ENCODE results near the gene SLC51B.
"Not testable (repeated sequence)": the region's sequence is repeated elsewhere in the genome, so short reads cannot be mapped to it uniquely, and the experiment has no call there.

SLC51B gene

GRCh38 chr15:65042776-65043327 lies 2.3 kb upstream of the SLC51B start:
- no peak for FAIRE-seq

GRCh38 chr15:65044218-65044617 lies 969 bp upstream of the SLC51B start:
- FAIRE-seq: not testable (repeated sequence)

DNA sequence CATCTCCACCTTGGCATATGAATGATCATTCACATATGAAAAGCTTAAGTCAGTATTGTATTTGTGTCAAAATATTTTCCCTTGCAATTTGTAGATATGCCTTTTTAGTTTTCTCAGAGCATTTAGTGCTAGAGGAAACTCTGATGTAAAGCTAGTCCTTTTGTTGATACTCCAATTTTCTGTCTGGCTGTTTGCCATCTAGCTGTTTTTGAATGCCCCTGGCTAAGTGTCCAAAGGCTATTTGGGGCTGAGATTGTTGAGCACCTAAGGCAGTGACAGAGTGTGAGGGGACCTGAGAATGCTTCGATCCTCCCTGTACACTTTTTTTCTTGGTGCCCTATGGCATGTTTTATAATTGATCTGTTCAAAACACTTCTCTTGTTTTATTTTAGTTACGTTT lies 3.1 kb downstream of the SLC51B start:
- no peak for FAIRE-seq

DNA sequence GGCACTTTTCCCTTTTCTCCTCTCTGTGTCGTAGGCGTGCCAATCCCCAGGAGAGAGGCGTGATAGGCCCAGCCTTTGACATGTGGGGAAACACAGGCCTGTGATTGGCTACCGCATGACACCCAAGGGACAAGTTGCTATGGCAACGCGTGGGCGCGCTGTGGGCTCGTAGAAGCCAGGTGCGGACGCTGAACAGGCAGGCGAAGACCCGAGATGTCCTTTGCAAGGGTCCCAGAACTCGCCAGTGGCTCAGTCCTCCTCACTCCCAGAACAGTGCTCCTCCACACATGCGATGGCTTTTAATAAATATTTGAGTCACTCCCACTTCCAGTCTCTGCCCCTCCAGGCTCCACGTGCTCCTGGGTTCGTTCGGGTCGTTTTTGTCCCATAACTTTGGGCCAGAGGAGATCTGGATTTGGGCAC lies 4.2 kb downstream of the SLC51B start:
- no peak for FAIRE-seq

DNA sequence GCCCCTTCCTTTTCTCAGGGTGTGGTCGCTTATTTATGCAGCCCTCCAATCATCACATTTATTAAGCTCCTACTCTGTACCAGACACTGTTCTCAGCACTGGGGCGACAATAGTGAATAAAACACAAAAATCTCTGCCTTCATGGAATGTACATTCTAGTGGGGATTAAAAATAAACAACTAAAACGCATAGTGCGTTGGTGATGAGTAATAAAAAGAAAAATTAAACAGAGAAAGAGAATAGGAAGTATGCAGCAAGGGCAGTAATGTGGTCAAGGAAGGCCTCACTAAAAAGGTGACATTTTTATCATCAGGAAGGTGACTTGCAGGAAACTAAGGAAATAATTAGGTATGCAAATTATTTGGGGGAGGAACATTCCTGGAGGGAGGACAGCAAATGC lies 5.1 kb downstream of the SLC51B start:
- no peak for FAIRE-seq

GRCh38 chr15:65051266-65051665 lies 6.1 kb downstream of the SLC51B start:
- no peak for FAIRE-seq

DNA sequence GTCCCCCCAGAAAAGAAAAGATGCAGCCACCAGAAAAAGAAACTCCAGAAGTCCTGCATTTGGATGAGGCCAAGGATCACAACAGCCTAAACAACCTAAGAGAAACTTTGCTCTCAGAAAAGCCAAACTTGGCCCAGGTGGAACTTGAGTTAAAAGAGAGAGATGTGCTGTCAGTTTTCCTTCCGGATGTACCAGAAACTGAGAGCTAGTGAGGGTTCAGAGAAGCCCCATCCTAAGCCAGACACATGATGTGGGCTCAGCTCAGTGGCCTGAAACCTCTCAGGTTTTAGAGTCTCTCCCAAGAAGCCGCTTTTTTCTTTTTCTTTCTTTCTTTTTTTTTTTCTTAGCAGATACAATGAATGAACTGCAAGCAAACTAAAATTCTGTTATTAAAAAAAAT lies 7.8 kb downstream of the SLC51B start:
- no peak for FAIRE-seq

DNA sequence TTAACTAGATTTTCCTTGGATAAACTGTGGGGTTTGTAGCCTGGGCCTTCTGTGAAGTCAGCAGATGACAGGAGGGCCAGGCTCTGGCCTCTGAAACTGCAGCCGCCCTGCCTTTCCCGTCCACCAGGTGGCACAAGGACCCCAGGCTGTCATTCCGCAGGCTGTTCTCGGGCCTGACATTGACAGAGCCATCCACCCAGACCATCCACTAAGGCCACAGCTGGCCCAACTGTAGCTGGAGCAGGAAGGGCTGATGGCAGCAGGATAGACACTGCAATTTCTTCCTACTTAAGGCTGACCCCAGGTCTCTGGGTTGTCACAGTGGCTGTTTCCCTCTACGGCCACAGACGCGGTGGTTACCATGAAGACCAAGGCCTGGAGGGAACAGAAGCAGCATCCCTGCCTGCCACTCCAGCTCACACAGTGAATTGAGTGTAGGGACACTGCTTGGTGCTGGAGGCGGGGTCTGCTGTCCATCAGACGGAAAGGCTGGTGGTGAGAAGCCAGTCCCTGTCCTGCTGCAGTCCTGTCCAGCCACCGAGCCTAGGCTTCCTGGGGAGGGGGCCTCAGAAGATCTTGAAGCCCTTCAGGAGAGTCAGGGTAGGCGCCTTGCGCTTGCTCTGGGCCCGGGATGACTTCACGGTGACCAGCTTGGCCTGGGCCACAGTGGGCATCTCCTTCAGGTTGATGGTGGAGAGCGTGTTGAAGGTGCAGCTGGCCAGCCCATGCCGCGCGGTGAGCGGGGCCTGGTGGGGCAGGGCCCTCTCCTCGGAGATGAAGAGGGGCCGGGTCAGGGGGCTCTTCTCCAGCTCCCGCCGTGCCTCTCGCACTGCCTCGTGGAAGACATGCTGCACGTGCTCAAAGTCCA lies 9.4 kb downstream of the SLC51B start:
- FAIRE-seq: no peak

DNA sequence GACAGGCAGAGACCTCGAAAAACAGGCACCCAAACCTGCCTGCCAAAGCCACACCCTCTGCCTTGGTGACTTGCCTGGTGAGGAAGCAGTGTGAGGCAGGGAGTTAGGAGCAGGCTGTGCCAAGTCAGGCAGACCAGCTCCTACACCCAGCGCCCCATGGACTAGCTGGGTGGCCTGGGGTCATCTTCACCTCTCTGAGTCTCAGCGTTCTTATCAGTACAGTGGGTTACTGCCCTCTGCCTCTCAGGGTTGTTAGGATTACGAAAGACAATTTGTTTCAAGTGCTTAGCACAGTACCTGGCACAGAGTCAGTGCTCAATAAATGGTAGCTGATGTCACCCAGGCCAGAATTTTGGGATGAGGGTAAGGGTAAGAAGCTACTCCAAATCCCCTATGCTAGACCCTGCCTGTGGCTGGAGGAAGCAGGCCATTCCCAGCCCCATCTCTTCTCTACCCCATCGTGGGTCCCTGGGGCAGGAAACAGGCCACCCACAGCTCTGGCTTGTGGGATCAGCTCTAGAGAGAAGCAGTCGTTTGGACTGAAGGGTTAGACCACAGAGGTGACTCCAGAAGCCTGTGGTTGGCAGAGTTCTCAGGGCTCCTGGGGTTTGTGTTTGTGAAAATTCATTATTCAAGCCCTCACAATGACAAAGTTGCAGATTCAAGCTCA lies 10.1 kb downstream of the SLC51B start:
- no peak for FAIRE-seq

DNA sequence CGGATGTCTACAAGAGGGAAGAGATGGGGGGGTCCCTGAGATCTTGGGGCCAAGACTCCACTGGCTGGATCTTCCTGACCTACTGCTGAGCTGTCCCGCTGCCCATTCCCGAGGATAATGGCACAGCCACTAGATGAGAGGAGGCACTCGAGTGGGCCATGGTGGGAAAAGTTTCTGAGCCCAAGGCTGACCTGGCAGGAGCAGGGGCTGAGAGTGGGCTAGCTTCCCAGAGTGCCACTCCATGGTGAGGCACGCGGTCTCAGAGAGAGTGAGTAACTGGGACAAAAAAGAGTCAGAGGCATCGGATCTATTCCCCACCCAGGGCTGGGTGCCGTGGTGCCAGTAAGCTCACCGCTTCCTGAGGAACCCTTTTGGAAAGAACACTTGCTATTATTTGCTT lies 10.9 kb downstream of the SLC51B start:
- no peak for FAIRE-seq

GRCh38 chr15:65056868-65057548 lies 11.8 kb downstream of the SLC51B start:
- no peak for FAIRE-seq

GRCh38 chr15:65057549-65057940 lies 12.4 kb downstream of the SLC51B start:
- no peak for FAIRE-seq

DNA sequence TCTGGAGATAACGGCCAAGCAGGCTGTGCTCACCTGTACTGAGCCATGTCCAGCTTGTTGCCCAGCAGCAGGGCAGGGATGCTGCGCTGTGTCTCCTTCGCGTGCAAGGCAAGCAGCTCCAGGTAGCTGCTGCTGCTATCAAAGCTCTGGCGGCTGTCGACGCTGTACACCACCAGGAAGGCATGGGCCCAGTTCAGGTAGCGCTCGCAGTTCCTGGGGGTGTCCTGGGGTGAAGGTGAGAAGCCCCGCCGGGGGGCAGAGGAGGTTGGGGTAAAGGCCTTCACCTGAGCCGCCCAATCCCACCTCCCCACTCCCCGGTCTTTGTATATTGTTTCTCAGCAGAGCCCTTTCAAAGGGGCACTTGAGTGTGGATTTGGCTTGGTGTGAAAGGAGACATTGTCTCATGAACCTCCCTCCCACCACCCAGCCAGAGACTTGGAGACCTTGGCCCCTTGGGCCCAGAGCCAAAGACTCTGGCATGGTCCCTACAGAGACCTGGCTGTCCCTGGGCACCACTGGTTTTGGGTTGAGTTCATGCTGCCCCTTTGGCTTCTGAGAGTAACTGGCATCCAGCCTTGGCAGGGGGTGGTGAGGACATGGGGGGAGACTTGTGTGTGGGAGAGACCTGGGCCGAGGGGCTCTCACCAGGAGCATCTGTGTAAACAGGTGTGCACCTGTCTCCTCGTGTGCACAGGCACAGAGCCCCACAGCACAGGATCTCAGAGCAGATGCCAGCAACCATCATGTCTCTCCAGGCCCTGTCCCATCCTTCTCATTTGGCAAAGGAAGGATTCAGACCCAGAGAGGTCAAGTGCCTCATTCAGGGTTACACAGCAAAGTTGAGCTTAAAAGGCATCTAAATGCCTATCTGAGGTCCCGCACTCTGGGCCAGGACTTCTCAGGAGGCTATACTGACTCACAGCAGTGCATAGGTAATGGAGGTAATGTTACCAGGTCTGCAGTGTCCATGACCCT lies 13.5 kb downstream of the SLC51B start:
- FAIRE-seq: no peak

DNA sequence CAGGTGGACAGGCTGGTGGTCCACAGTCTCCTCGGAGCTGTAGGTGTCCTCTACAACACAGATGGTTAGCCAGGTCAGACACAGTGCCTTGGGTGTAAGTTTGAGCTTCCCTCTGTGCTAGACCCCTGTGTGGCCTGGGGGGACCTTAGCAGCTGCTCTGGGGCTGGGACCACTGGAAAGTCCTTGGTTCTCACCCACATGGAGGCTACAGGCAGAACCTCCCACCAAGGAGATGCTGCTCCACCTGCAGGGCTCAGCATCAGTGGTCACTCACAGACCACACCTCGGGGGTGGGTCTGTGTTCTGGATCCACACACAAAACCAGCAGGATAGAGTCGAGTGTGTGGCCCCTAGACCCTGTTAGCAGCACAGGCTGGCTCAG lies 14.2 kb downstream of the SLC51B start:
- FAIRE-seq: no peak

DNA sequence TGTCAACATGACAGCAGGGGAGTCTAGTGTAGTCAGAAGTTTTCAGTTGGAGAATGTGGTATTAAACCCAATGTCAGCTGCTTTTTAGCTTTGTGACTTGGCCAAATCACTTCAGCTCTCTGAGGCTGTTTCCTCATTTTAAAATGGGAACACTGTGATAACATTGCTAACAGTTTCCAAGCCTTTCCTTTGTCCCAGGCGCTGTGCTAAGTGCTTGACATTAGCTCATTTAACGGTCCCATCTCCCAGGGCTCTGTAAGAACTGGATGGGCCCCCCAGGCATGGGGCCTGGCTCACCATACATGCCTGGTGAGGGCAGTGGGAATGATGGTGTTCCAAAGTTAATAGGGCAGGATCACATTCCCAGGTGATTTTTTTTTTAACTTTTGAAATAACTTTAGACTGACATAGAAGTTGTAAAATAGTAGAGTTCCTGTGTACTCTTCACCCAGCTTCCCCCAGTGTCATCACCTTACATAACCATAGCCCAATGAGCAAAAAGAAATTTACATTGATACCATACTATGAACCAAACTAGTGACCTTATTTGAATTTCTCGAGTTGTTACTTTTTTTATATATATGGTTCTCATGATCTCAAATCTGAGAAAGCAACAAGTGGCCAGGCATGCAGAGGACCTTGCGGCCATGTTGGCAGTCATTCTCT lies 14.9 kb downstream of the SLC51B start:
- FAIRE-seq: no peak

DNA sequence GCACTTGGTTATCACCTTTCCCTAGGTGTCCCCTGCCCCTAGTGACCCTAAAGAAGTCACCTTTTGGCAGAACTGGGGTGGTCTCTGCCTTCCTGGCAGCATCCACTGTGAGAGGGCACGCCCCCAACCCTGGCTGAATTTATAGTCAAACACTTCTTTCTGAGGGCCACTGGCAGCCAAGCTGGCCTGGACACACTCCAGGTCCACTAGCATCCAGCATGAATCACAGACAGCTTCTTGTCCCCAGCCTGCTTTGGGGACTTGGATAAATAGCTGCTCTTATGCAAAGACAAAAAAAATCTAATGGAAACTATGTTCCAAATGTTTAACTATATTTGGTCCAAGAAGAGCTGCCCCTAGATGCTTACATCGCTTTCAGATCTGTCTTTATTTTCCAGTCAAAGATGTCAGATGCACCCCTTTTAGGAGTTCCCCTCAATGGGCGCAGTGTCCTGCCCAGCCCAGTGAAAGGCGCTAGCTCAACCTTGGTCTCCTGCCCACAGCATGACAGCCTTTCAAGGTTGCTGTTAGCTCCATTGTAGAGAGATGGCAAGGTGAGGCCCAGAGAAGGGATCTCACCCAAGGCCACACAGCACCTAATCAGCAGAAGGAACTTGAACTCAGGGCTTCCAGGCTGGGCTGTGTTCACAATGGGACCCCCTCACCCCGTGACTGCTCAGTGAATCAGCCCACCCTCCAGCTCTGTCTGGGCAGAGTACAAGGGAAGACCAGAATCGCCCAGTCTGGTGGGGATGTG lies 15.6 kb downstream of the SLC51B start:
- FAIRE-seq: no peak

DNA sequence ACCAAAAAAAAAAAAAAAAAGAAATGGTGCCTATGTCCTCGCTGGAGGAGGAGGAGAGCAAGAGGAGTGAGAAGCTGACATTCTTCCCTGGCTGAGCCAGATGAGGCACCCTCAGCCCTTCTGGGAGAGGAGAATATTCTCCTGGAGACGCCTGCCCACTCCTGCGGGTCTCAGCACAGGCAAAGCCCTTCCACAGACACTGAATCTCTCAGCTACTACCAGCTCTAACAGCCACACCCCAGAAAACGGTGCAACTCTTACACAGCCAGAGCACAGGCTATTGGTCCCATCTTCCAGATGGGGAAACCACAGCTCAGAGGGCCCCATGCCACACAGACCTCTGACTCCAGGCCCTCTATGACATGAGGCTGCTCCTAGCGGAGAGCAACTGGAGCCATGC lies 16.9 kb downstream of the SLC51B start:
- no peak for FAIRE-seq

DNA sequence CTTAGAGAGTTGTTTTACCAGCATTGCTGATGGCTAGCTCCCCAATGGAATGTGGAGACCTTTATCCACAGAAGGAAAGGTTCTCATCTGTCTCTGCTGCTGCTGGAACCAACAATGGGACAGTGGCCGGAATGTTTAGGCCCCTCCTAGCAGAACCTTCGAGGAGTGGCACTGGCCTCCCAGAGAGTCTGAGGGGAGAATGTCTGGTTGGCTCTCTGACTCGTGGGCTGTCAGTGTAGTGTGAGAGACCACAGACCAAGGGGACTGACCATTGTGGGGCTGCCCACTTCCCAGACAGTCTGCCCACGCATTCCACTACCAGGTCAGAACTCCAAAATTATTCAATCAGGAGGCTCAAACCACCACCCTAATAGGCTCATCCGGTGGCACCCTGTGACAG lies 17.5 kb downstream of the SLC51B start:
- no peak for FAIRE-seq

GRCh38 chr15:65066001-65066634 lies 20.9 kb downstream of the SLC51B start:
- no peak for FAIRE-seq

DNA sequence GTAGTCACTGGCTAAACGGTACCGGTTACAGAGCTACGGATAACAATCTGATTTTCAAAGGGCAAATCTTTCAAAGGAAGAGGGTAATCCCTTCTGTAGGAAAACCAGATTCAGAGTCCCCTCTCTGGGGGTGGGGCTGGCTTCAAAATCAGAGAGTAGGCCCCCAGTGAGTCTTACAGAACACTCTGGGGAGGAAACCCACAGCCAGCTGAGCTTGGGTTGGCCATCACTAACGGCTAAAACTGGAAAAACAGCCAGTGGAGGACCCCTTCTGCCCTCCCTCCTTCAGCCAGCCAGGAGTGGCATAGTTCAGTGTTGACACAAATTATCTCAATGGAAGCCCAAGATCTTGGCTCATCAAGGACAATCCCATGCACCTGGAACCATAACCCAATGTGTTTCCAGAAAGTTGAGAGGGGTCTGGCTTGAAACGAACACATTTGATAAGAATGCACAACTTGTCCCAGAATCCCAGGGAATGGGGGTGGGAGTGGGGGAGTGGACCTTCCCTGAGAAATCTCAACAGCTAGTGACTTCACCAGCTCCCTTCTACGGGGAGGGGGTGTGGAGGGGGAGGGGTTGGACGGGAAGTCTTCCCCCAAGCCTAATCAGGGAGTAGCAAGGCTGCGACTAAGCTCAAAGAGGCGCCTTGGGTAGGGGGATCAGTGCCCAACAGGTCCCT lies 21.6 kb downstream of the SLC51B start:
- no peak for FAIRE-seq
